ENCODE measurements around the gene FARP2. TPM values are rescaled to one million over a fixed set of nuclear protein-coding genes. Genes with fewer than 3 reads are reported as not detected.

FARP2 gene
- total and polyA plus RNA-seq, 11 donors = 7.9 to 31.8 (median 20.1) TPM

DNA sequence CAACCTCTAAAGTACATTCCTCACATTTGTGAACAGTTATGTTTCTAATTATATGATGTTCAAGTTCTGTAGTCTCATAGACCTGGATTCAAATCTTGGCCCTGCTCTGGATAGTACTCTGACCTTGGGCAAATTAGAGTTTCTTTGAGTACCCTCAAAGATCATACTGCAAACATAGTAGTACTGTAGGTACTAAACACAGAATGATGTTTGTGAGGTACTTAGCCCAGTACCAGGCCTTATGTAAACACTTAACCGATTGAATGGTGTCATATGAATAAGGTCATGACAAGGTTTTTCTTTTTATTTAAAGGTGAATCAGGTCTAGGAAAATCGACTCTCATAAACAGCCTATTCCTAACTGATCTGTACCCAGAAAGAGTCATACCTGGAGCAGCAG, 21.3 kb upstream of the FARP2 start:
- no peak for ATAC-seq
- intact Hi-C loops (cut with DNase I) = no loop called here
- peaks cover 0 to 82% (median 59%) of the 10 kb centered on the region in 9 donors for H3K36me3 ChIP-seq
- peaks cover 0 to 8% (median 0%) of the 10 kb centered on the region in 12 donors for H3K4me1 ChIP-seq
- TF ChIP-seq, protein P1, sequence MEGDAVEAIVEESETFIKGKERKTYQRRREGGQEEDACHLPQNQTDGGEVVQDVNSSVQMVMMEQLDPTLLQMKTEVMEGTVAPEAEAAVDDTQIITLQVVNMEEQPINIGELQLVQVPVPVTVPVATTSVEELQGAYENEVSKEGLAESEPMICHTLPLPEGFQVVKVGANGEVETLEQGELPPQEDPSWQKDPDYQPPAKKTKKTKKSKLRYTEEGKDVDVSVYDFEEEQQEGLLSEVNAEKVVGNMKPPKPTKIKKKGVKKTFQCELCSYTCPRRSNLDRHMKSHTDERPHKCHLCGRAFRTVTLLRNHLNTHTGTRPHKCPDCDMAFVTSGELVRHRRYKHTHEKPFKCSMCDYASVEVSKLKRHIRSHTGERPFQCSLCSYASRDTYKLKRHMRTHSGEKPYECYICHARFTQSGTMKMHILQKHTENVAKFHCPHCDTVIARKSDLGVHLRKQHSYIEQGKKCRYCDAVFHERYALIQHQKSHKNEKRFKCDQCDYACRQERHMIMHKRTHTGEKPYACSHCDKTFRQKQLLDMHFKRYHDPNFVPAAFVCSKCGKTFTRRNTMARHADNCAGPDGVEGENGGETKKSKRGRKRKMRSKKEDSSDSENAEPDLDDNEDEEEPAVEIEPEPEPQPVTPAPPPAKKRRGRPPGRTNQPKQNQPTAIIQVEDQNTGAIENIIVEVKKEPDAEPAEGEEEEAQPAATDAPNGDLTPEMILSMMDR (IDR thresholded peaks at IDR 0.05) = no peak
- TF ChIP-seq POLR2A (IDR thresholded peaks at IDR 0.05) = no peak
- DNase-seq = no peak
- 83 to 93% (median 90%) methylated on average over 2 of the region's 2 CpGs for WGBS, 4 donors
- H3K27ac ChIP-seq = no peak overlapping the region
- no peak overlapping the region for H3K4me3 ChIP-seq
- no peaks in the 10 kb centered on the region for H3K9me3 ChIP-seq
- no peaks in the 10 kb centered on the region for H3K27me3 ChIP-seq

DNA sequence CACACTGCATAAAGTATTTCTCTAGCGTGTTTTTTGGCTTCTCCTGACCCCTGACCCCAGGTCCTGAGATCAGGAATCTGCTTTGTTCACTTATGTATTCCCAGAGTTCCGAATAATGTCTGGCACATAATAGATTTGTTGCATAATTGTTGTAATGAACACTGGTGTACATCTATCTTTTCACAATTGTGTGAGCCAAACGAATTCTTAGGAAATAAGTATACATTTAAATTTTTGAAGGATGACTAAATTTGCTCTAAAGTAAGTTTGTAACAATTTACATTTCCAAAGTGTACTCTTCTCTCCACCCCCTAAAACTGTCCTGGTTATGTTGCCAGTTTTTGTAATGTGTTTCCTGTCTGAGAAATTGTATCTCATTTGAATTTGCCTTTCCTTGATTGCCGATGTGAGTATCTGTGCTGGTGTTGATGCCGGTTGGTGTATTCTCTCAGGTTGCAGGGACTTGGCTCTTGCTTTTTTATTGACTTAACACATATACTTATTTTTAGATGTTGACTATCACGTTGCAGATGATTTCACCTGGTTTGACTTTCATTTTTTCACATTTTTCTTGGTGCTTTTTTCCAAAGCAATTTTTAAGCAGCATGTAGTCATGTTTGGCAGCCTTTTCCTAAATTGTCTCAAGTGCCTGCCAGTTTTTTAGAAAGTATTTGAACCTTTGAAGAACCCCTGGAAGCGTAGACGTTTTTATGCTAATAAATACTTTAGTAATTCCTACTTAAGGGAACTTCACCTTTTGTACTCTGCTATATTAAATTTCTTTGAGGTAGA, 16.1 kb upstream of the FARP2 start:
- WGBS, 4 donors = 47 to 61% (median 55%) methylated on average over 8 of the region's 8 CpGs
- no peaks in the 10 kb centered on the region for H3K27me3 ChIP-seq
- no peaks in the 10 kb centered on the region for H3K9me3 ChIP-seq
- intact Hi-C loops (cut with DNase I) = no loop called here
- peaks cover 4 to 95% (median 92%) of the 10 kb centered on the region in 9 donors for H3K36me3 ChIP-seq
- TF ChIP-seq, protein P1 (IDR thresholded peaks at IDR 0.05) = no peak
- TF ChIP-seq POLR2A (IDR thresholded peaks at IDR 0.05) = no peak
- DNase-seq = no peak
- peaks cover 0 to 22% (median 0%) of the 10 kb centered on the region in 12 donors for H3K4me1 ChIP-seq
- H3K27ac ChIP-seq = peak overlapping the region in 1 of 12 donors; percentile 6
- H3K4me3 ChIP-seq = no peak overlapping the region
- no peak for ATAC-seq

GRCh38 chr2:241340631-241341163, 15.4 kb upstream of the FARP2 start:
- peak in 1 of 4 donors; percentile 10 for ATAC-seq
- no peak for DNase-seq
- H3K27me3 ChIP-seq = no peaks in the 10 kb centered on the region
- H3K4me3 ChIP-seq = no peak overlapping the region
- no peaks in the 10 kb centered on the region for H3K9me3 ChIP-seq
- H3K27ac ChIP-seq = no peak overlapping the region
- intact Hi-C loops (cut with DNase I) = no loop called here
- 83 to 91% (median 86%) methylated on average over 3 of the region's 3 CpGs for WGBS, 4 donors
- no peak for TF ChIP-seq POLR2A (IDR thresholded peaks at IDR 0.05)
- TF ChIP-seq, protein P1 (IDR thresholded peaks at IDR 0.05) = no peak
- H3K4me1 ChIP-seq = peaks cover 0 to 22% (median 0%) of the 10 kb centered on the region in 12 donors
- peaks cover 4 to 95% (median 92%) of the 10 kb centered on the region in 9 donors for H3K36me3 ChIP-seq

- H3K4me1 ChIP-seq = peaks cover 0 to 11% (median 0%) of the 10 kb centered on the region in 12 donors
- TF ChIP-seq, protein P1 (IDR thresholded peaks at IDR 0.05) = no peak
- TF ChIP-seq POLR2A (IDR thresholded peaks at IDR 0.05) = no peak
- H3K27me3 ChIP-seq = no peaks in the 10 kb centered on the region
- intact Hi-C loops (cut with DNase I) = no loop called here
- peaks cover 4 to 100% (median 97%) of the 10 kb centered on the region in 9 donors for H3K36me3 ChIP-seq
- 88 to 98% (median 93%) methylated on average over 9 of the region's 9 CpGs for WGBS, 4 donors
- no peak overlapping the region for H3K4me3 ChIP-seq
- ATAC-seq (no peak), DNase-seq (no peak)
- H3K27ac ChIP-seq = no peak overlapping the region
- H3K9me3 ChIP-seq = no peaks in the 10 kb centered on the region
Observed at GRCh38 chr2:241344925-241345651, 11.0 kb upstream of the FARP2 start.

All from heart left ventricle (tissue), 16 donors.